Tibial nerve (tissue), 3 donors: Measurements from ENCODE around the gene CMC4.

Experiments
- POLR2A ChIP-seq, 2 donors: fragments of 450-650 bp; IDR thresholded peaks; one replicate each; pipeline ENCODE4 v1.6.1; 2017; ENCODE audit warnings: antibody characterized with exemption in 2 of 2, mild to moderate bottlenecking in 2 of 2, moderate library complexity in 2 of 2
- TF ChIP-seq, protein P1 (sequence below), 5 experiments: fragments of 200-600 bp in 3 of 5; fragments of 450-650 bp in 2 of 5; sonication (generic) in 3 of 5; IDR thresholded peaks; one replicate each; pipeline ENCODE4 v1.5.1; 2016 to 2019; ENCODE audit warnings: antibody characterized with exemption in 5 of 5, mild to moderate bottlenecking in 3 of 5, moderate library complexity in 2 of 5

DNA sequence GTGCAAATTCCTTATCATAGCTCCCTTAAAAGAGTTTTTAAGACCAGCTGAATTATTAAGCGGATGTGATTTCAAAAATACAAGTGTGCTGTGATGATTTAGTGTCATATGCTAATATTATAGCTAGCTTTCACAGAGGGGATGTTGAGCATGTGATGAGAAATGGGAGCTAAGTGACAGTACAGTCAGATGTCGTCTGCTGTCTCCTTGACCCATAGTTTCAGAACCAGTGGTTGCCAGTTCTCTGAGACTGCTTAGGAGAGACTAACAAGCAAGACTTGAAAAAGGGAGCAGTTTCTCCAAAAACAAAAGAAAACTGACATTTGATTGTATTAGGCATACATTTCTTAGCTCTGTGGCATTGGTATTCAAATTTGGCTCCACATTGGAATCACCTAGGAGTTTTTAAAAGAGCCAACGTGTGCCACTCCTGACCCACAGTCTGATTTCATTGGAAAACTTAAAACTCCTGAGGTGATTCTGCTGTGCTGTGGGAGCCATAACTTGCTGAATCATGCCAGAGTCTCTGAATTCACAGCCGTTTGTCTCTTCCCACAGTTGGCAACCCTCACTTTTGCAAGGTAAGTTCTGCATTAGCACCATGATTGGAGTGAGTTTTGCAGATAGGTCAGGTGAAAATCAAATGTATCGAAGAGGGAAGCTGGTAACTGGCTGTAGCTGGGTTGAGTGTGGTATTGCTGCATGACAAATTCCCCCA is 24.0 kb downstream of the CMC4 start:
- TF ChIP-seq, protein P1, sequence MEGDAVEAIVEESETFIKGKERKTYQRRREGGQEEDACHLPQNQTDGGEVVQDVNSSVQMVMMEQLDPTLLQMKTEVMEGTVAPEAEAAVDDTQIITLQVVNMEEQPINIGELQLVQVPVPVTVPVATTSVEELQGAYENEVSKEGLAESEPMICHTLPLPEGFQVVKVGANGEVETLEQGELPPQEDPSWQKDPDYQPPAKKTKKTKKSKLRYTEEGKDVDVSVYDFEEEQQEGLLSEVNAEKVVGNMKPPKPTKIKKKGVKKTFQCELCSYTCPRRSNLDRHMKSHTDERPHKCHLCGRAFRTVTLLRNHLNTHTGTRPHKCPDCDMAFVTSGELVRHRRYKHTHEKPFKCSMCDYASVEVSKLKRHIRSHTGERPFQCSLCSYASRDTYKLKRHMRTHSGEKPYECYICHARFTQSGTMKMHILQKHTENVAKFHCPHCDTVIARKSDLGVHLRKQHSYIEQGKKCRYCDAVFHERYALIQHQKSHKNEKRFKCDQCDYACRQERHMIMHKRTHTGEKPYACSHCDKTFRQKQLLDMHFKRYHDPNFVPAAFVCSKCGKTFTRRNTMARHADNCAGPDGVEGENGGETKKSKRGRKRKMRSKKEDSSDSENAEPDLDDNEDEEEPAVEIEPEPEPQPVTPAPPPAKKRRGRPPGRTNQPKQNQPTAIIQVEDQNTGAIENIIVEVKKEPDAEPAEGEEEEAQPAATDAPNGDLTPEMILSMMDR (IDR thresholded peaks at IDR 0.05), result no peak
- no peak for TF ChIP-seq POLR2A (IDR thresholded peaks at IDR 0.05)
